Fibroblast of lung (primary cell): Measurements from ENCODE around the gene PPP3CB. TPM values are rescaled to one million over a fixed set of nuclear protein-coding genes. Genes with fewer than 3 reads are reported as not detected.

Experiments
- DNase-seq, 2 donors: peaks; one replicate each; pipeline versions ENCODE4 v3.0.0 to v3.0.0-alpha.2; 2010; ENCODE audit warnings: low read depth in 2 of 2
- H2AFZ ChIP-seq: 2 replicates; pipeline ENCODE4 v1.5.1; 2012; ENCODE audit warnings: low read length, control low read depth, inconsistent platforms
- H3K27ac ChIP-seq: 2 replicates; pipeline ENCODE4 v1.5.1; 2011; ENCODE audit warnings: low read length, control low read depth; ENCODE audit not compliant: insufficient read depth
- H3K27me3 ChIP-seq: 2 replicates; pipeline ENCODE4 v1.5.1; 2011; ENCODE audit warnings: mild to moderate bottlenecking, low read length; ENCODE audit not compliant: control insufficient read depth, insufficient read depth
- H3K36me3 ChIP-seq: 2 replicates; pipeline ENCODE4 v1.5.1; 2011; ENCODE audit warnings: low read length; ENCODE audit not compliant: control insufficient read depth, insufficient read depth
- H3K4me1 ChIP-seq: 2 replicates; pipeline ENCODE4 v1.5.1; 2011; ENCODE audit warnings: low read length; ENCODE audit not compliant: control insufficient read depth, insufficient read depth; ENCODE audit errors: extremely low read depth
- H3K4me2 ChIP-seq: 2 replicates; pipeline ENCODE4 v1.5.1; 2011; ENCODE audit warnings: low read length, control low read depth; ENCODE audit not compliant: insufficient read depth; ENCODE audit errors: extremely low read depth
- H3K4me3 ChIP-seq, 4 experiments: fragments of 200-600 bp in 1 of 4; sonication (generic) in 1 of 4; replicated peaks in 1 of 4; 2 replicates each; pipeline ENCODE4 v1.5.1; 2011 to 2016; ENCODE audit warnings: low read length in 4 of 4, low read depth in 3 of 4, mild to moderate bottlenecking in 3 of 4, control low read depth in 2 of 4, inconsistent platforms in 1 of 4, mixed read lengths in 1 of 4; ENCODE audit not compliant: insufficient read depth in 1 of 4; ENCODE audit errors: control extremely low read depth in 1 of 4
- H3K79me2 ChIP-seq: 2 replicates; pipeline ENCODE4 v1.5.1; 2012; ENCODE audit warnings: mild to moderate bottlenecking, low read length, inconsistent platforms; ENCODE audit not compliant: control insufficient read depth, insufficient read depth
- H3K9ac ChIP-seq: 2 replicates; pipeline ENCODE4 v1.5.1; 2011; ENCODE audit warnings: mild to moderate bottlenecking, low read length, control low read depth; ENCODE audit not compliant: insufficient read depth
- H3K9me3 ChIP-seq: 2 replicates; pipeline ENCODE4 v1.5.1; 2012; ENCODE audit warnings: low read depth, low read length; ENCODE audit not compliant: control insufficient read depth, insufficient read depth
- H4K20me1 ChIP-seq: 2 replicates; pipeline ENCODE4 v1.5.1; 2011; ENCODE audit warnings: low read length; ENCODE audit not compliant: control insufficient read depth, insufficient read depth; ENCODE audit errors: extremely low read depth
- EZH2 ChIP-seq: IDR thresholded peaks from 2 replicates; pipeline ENCODE4 v1.5.1; 2012; ENCODE audit warnings: low read length, control low read depth, mild to moderate bottlenecking; ENCODE audit errors: missing control alignments
- polyA plus RNA-seq, 2 donors: library from polyadenylated mRNA; depleted of rRNA in 1 of 2; stranded (reverse) in 1 of 2; unstranded in 1 of 2; fragments of >200 nt; gene quantifications; 2 replicates each; pipeline ENCODE4 v1.2.1, GENCODE V29; 2011 to 2012; ENCODE audit warnings: missing spikeins in 1 of 2
- total RNA-seq: library from RNA; depleted of rRNA; stranded (reverse); fragments of >200 nt; gene quantifications from 2 replicates; pipeline ENCODE4 v1.2.1, GENCODE V29; 2014
- TF ChIP-seq, protein P1 (sequence below), 2 donors: IDR thresholded peaks in 1 of 2; conservative IDR thresholded peaks in 1 of 2; 1 replicate in 1 of 2; 2 replicates in 1 of 2; pipeline ENCODE4 v1.5.1; 2011 to 2012; ENCODE audit warnings: low read length in 2 of 2, control low read depth in 1 of 2, inconsistent platforms in 1 of 2, low read depth in 1 of 2, mild to moderate bottlenecking in 1 of 2

Gene PPP3CB
- total and polyA plus RNA-seq, 2 donors (not counting 1 experiment from before 2014, with no cell fraction given): 27.1 to 38.8 TPM

DNA sequence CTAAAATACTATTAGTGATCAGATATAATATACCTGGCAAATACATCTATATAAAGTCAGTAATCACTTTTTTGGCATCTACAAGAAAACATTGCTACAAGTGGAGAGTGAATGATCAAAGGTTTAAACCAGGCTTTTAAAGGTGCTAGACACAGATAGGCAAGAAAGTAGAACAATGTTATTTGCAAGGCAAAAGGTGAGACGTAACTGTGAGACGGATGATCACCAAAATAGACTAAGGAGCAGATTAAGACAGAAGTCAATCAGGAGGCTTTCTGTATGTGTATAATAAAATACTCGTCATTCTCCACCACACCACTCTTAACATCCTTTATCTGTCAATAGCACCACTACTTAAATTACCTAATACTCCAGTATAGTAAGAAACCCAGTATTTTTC lies 90.3 kb downstream of the PPP3CB start:
- TF ChIP-seq EZH2: no peak
- TF ChIP-seq, protein P1, sequence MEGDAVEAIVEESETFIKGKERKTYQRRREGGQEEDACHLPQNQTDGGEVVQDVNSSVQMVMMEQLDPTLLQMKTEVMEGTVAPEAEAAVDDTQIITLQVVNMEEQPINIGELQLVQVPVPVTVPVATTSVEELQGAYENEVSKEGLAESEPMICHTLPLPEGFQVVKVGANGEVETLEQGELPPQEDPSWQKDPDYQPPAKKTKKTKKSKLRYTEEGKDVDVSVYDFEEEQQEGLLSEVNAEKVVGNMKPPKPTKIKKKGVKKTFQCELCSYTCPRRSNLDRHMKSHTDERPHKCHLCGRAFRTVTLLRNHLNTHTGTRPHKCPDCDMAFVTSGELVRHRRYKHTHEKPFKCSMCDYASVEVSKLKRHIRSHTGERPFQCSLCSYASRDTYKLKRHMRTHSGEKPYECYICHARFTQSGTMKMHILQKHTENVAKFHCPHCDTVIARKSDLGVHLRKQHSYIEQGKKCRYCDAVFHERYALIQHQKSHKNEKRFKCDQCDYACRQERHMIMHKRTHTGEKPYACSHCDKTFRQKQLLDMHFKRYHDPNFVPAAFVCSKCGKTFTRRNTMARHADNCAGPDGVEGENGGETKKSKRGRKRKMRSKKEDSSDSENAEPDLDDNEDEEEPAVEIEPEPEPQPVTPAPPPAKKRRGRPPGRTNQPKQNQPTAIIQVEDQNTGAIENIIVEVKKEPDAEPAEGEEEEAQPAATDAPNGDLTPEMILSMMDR (conservative IDR thresholded peaks at IDR 0.05 in 1 of 2, IDR thresholded peaks at IDR 0.05 in 1 of 2; ENCODE audit: low read depth in 1 of 2, low read length in 2 of 2): no peak
- Histone ChIP-seq H3K79me2 (peaks cover 81% of the 10 kb centered on the region), H2AFZ (no peak overlapping the region)

DNA sequence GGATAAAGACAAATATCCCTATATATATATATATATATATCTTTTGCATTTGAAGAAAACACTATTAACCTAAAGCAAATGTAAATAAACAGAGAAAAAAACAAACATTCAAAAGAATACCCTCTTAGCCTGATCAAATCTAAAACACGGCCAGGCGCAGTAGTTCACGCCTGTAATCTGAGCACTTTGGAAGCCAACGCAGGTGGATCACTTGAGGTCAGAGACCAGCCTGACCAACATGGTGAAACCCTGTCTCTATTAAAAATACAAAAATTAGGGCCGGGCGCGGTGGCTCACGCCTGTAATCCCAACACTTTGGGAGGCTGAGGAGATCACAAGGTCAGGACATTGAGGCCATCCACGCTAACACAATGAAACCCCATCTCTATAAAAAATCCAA lies 91.1 kb downstream of the PPP3CB start:
- no peak overlapping the region for H3K4me2 ChIP-seq
- TF ChIP-seq, protein P1 (conservative IDR thresholded peaks at IDR 0.05 in 1 of 2, IDR thresholded peaks at IDR 0.05 in 1 of 2; ENCODE audit: low read depth in 1 of 2, low read length in 2 of 2): no peak
- TF ChIP-seq EZH2: no peak
- no peak overlapping the region for H3K4me3 ChIP-seq
- H3K9ac ChIP-seq: no peak overlapping the region
- H4K20me1 ChIP-seq: no peaks in the 10 kb centered on the region
- H3K9me3 ChIP-seq: no peaks in the 10 kb centered on the region
- H3K79me2 ChIP-seq: peaks cover 79% of the 10 kb centered on the region
- H3K27me3 ChIP-seq: no peaks in the 10 kb centered on the region
- H2AFZ ChIP-seq: no peak overlapping the region
- peaks cover 2% of the 10 kb centered on the region for H3K36me3 ChIP-seq
- no peak overlapping the region for H3K27ac ChIP-seq
- H3K4me1 ChIP-seq: no peaks in the 10 kb centered on the region
- DNase-seq: no peak

More for the DNA sequence above, 90.3 kb downstream of the PPP3CB start:
- Histone ChIP-seq H3K4me1 (no peaks in the 10 kb centered on the region), H3K4me2 (no peak overlapping the region), H3K9ac (no peak overlapping the region), H3K36me3 (peaks cover 2% of the 10 kb centered on the region), H3K27me3 (no peaks in the 10 kb centered on the region), H3K4me3 (no peak overlapping the region), H4K20me1 (no peaks in the 10 kb centered on the region), H3K27ac (no peak overlapping the region), H3K9me3 (no peaks in the 10 kb centered on the region)
- DNase-seq: no peak

DNA sequence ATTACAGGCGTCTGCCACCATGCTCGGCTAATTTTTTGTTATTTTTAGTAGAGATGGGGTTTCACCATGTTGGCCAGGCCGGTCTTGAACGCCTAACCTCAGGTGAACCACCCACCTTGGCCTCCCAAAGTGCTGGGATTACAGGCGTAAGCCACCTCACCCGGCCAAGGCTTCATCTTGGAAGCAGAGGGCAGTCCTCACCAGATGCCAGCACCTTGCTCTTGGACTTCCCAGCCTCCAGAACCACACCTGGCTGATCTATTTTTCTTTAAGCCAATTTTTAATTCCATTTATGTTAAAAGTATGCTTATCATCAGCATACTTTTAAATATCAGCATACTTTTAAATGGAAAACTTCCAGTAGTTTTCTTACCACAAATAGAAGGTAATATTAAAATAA lies 94.2 kb downstream of the PPP3CB start:
- H3K27ac ChIP-seq: no peak overlapping the region
- no peak overlapping the region for H3K9ac ChIP-seq
- no peak overlapping the region for H3K4me2 ChIP-seq
- H3K9me3 ChIP-seq: no peaks in the 10 kb centered on the region
- no peaks in the 10 kb centered on the region for H3K4me1 ChIP-seq
- no peak overlapping the region for H2AFZ ChIP-seq
- DNase-seq: no peak
- no peaks in the 10 kb centered on the region for H3K27me3 ChIP-seq
- no peaks in the 10 kb centered on the region for H4K20me1 ChIP-seq
- H3K79me2 ChIP-seq: peaks cover 52% of the 10 kb centered on the region
- TF ChIP-seq, protein P1 (conservative IDR thresholded peaks at IDR 0.05 in 1 of 2, IDR thresholded peaks at IDR 0.05 in 1 of 2; ENCODE audit: low read depth in 1 of 2, low read length in 2 of 2): no peak
- TF ChIP-seq EZH2: no peak
- H3K4me3 ChIP-seq: no peak overlapping the region
- no peaks in the 10 kb centered on the region for H3K36me3 ChIP-seq
